Glutamatergic neuron (in vitro differentiated cells): ENCODE data around the gene CCDC120. TPM values are rescaled to one million over a fixed set of nuclear protein-coding genes. Genes with fewer than 3 reads are reported as not detected.

ENCODE experiments used
- DNase-seq: peaks from one replicate; pipeline ENCODE4 v3.0.0; 2022
- H3K27ac Mint-ChIP-seq: one replicate; pipeline ENCODE4 v1.8.0; 2020; ENCODE audit warnings: mild to moderate bottlenecking, mixed read lengths, inconsistent platforms; ENCODE audit not compliant: unreplicated experiment
- H3K27me3 Mint-ChIP-seq: one replicate; pipeline ENCODE4 v1.8.0; 2020; ENCODE audit warnings: mild to moderate bottlenecking, moderate library complexity, mixed read lengths, inconsistent platforms; ENCODE audit not compliant: unreplicated experiment
- H3K36me3 Mint-ChIP-seq: one replicate; pipeline ENCODE4 v1.8.0; 2020; ENCODE audit warnings: mild to moderate bottlenecking, mixed read lengths, inconsistent platforms; ENCODE audit not compliant: unreplicated experiment
- H3K4me1 Mint-ChIP-seq: one replicate; pipeline ENCODE4 v1.8.0; 2020; ENCODE audit warnings: mild to moderate bottlenecking, low read depth, mixed read lengths, inconsistent platforms; ENCODE audit not compliant: unreplicated experiment
- H3K4me3 Mint-ChIP-seq: one replicate; pipeline ENCODE4 v1.8.0; 2020; ENCODE audit warnings: mild to moderate bottlenecking, mixed read lengths, inconsistent platforms; ENCODE audit not compliant: unreplicated experiment
- H3K9me3 Mint-ChIP-seq: one replicate; pipeline ENCODE4 v1.8.0; 2020; ENCODE audit warnings: mild to moderate bottlenecking, moderate library complexity, mixed read lengths, inconsistent platforms; ENCODE audit not compliant: unreplicated experiment
- total RNA-seq: library from RNA; stranded (reverse); fragmentation: NEBNext Ultra II Directional; extraction: Animal tissue kit (Norgen Biotek cat#: 25700); gene quantifications from one replicate; pipeline ENCODE4 v1.2.1, GENCODE V29; 2021; ENCODE audit not compliant: unreplicated experiment
- TF ChIP-seq, protein P1 (sequence below): fragments of 200-600 bp; sonication (generic); IDR thresholded peaks from one replicate; pipeline ENCODE4 v1.5.0; 2021; ENCODE audit not compliant: partially characterized antibody, unreplicated experiment

Gene CCDC120
- total RNA-seq, 1 donor from 2014 or later, result 17.6 TPM

DNA sequence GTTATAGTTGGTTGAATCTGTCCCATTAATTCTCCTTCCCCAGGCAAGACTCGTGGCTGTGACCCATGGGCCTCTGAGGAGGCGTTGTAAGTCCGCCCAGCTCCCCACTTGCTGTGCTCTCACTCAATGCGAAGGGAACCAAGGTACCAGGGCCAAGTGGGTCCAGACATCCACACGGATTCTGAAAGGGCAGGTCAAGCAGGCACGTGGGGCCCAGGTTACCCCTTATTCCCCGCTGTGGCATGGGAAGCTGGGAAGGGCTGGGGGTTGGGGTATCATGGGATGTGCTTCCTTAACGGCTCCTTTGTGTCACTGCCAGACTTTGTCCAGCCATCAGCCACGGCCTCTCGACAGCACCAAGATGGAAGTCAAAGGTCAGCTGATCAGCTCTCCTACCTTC lies 3.1 kb downstream of the CCDC120 start:
- DNase-seq, result no peak
- peaks cover 3% of the 10 kb centered on the region for H3K27me3 Mint-ChIP-seq
- no peaks in the 10 kb centered on the region for H3K36me3 Mint-ChIP-seq
- H3K4me3 Mint-ChIP-seq, result no peak overlapping the region
- no peak overlapping the region for H3K27ac Mint-ChIP-seq
- H3K4me1 Mint-ChIP-seq, result no peaks in the 10 kb centered on the region
- TF ChIP-seq, protein P1, sequence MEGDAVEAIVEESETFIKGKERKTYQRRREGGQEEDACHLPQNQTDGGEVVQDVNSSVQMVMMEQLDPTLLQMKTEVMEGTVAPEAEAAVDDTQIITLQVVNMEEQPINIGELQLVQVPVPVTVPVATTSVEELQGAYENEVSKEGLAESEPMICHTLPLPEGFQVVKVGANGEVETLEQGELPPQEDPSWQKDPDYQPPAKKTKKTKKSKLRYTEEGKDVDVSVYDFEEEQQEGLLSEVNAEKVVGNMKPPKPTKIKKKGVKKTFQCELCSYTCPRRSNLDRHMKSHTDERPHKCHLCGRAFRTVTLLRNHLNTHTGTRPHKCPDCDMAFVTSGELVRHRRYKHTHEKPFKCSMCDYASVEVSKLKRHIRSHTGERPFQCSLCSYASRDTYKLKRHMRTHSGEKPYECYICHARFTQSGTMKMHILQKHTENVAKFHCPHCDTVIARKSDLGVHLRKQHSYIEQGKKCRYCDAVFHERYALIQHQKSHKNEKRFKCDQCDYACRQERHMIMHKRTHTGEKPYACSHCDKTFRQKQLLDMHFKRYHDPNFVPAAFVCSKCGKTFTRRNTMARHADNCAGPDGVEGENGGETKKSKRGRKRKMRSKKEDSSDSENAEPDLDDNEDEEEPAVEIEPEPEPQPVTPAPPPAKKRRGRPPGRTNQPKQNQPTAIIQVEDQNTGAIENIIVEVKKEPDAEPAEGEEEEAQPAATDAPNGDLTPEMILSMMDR, result no peak
- peaks cover 5% of the 10 kb centered on the region for H3K9me3 Mint-ChIP-seq

DNA sequence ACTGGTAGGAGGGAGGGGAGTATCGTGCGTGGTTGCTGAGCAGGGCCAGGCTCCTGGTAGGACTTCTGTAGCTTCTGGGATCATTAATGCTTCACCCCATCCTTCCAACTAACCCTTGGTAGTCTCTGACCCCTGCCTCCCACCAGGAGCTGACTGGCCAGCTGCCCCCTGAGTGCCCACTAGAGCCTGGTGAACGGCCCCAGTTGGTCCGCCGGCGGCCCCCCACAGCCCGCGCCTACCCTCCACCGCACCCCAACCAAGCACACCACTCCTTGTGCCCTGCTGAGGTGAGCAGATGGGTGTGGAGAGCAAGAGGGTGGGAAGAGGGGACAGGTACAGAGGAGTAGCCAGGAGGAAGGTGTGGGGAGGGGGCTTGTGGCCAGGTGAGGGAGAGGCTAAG lies 4.9 kb downstream of the CCDC120 start:
- H3K36me3 Mint-ChIP-seq, result no peaks in the 10 kb centered on the region
- H3K9me3 Mint-ChIP-seq, result peaks cover 5% of the 10 kb centered on the region

DNA sequence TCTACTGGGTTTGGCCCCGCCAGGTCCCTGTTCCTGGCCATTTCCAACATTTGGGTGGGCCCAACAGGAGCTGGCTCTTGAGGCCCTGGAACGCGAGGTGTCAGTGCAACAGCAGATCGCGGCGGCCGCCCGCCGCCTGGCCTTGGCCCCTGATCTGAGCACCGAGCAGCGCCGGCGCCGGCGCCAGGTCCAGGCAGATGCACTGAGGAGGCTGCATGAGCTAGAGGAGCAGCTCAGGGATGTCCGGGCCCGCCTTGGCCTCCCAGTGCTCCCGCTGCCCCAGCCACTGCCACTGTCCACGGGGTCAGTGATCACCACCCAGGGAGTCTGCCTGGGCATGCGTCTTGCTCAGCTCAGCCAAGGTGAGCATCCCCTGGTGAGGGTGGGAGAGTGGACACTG lies 5.5 kb downstream of the CCDC120 start:
- H3K36me3 Mint-ChIP-seq, result no peaks in the 10 kb centered on the region
- H3K9me3 Mint-ChIP-seq, result peaks cover 5% of the 10 kb centered on the region
- TF ChIP-seq, protein P1, result no peak
- no peak for DNase-seq
- no peak overlapping the region for H3K27ac Mint-ChIP-seq
- no peaks in the 10 kb centered on the region for H3K4me1 Mint-ChIP-seq
- peaks cover 3% of the 10 kb centered on the region for H3K27me3 Mint-ChIP-seq
- no peak overlapping the region for H3K4me3 Mint-ChIP-seq

More for the DNA sequence above, 4.9 kb downstream of the CCDC120 start:
- Mint-ChIP-seq H3K27me3 (peaks cover 3% of the 10 kb centered on the region), H3K4me1 (no peaks in the 10 kb centered on the region), H3K4me3 (no peak overlapping the region), H3K27ac (no peak overlapping the region)
- TF ChIP-seq, protein P1, result no peak
- no peak for DNase-seq

DNA sequence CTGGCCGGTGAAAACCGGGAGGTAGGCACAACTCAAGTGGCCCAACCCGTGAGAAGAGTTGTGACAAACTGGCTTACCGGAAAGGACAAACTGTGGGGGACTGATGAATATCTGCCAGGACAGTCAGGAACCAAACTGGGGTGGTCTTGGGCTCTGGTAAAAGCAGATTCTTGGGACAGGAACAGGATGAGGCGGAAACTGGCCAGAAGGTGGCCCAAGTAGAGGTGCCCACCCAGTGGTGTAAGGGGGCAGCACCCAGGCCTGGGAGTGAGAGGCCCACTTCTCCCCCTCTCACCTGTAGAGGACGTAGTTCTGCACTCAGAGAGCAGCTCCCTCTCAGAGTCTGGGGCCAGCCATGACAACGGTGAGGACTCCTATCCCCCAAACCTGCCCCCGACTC lies 5.9 kb downstream of the CCDC120 start:
- DNase-seq, result no peak
- no peaks in the 10 kb centered on the region for H3K36me3 Mint-ChIP-seq
- H3K9me3 Mint-ChIP-seq, result peaks cover 5% of the 10 kb centered on the region
- no peak overlapping the region for H3K4me3 Mint-ChIP-seq
- peaks cover 3% of the 10 kb centered on the region for H3K27me3 Mint-ChIP-seq
- no peak overlapping the region for H3K27ac Mint-ChIP-seq
- TF ChIP-seq, protein P1, result no peak
- H3K4me1 Mint-ChIP-seq, result no peaks in the 10 kb centered on the region

DNA sequence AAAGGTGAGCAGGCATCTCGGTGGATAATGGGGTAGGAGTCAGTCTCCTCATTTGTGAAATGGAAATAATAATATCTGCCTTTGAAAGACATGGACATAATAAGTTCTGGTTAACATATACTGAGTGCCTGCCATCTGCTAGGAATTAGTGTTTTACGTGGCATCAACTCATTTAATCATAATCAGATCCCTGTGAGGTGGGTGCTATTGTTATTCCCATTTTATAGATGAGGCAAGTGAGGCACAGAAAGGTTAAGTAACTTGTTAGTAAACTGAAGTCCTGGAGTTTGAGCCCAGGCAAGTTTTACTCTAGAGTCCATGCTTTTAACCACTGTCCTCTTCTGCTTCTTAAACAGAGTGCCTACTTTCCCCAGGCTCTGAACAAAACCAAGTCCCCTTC lies 7.5 kb downstream of the CCDC120 start:
- Mint-ChIP-seq H3K27ac (no peak overlapping the region), H3K9me3 (peaks cover 5% of the 10 kb centered on the region), H3K27me3 (peaks cover 3% of the 10 kb centered on the region), H3K4me3 (no peak overlapping the region), H3K4me1 (no peaks in the 10 kb centered on the region), H3K36me3 (no peaks in the 10 kb centered on the region)
- TF ChIP-seq, protein P1, result no peak
- DNase-seq, result no peak
